Measurements from ENCODE around the gene SH3GL2. TPM values are rescaled to one million over a fixed set of nuclear protein-coding genes. Genes with fewer than 3 reads are reported as not detected.

SH3GL2 gene
- total and polyA plus RNA-seq, 4 donors = 0.06 to 0.08 TPM; not detected in 2

DNA sequence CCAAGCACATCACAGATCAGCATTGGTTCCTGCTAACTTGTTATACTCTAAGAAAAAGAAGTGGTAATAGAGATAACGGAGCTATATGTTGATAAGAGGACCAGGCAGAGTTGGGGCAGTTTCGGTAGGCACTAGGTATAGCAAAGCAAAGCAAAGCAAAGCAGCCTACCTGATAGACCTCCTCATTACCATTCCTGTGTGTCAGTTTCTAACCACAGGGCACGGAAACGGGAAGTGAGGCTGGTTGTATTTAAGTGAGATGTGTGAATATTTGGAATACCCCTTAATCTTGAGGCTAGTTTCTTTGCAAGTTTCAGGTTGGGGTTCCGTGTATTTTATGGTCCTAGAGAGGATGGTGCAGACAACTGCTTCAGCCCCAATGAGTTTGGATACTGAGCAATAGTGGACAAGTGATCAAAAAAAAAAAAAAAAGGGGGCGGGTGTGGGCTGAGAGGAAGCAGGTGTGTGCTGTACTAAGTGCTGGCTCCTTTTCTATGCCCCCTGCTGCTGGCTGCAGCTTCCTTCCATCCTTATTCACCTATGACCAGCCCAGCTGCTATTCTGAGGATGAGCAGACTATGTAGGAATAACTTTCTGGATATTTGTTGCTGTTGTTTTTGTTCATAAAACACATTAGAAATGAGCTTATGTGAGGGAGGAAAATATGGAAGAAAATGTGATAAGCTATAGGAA is 183.3 kb downstream of the SH3GL2 start:
- TF ChIP-seq GABPA (IDR thresholded peaks at IDR 0.05 in 1 of 2, conservative IDR thresholded peaks at IDR 0.05 in 1 of 2) (no peak), NR2F2 (IDR thresholded peaks at IDR 0.05) (no peak), RXRA (IDR thresholded peaks at IDR 0.05) (no peak), TAF1 (conservative IDR thresholded peaks at IDR 0.05) (no peak), ATF3 (IDR thresholded peaks at IDR 0.05) (no peak), FOXA2 (IDR thresholded peaks at IDR 0.05) (no peak), FOXA1 (IDR thresholded peaks at IDR 0.05) (no peak), RAD21 (IDR thresholded peaks at IDR 0.05) (no peak), HNF4A (conservative IDR thresholded peaks at IDR 0.05) (no peak), SP1 (IDR thresholded peaks at IDR 0.05) (no peak), YY1 (IDR thresholded peaks at IDR 0.05) (no peak), MAX (IDR thresholded peaks at IDR 0.05) (no peak), JUND (IDR thresholded peaks at IDR 0.05) (no peak), EGR1 (IDR thresholded peaks at IDR 0.05; ENCODE audit: low read depth in 2 of 2) (no peak), HNF4G (IDR thresholded peaks at IDR 0.05) (no peak)
- TF ChIP-seq, protein P1, sequence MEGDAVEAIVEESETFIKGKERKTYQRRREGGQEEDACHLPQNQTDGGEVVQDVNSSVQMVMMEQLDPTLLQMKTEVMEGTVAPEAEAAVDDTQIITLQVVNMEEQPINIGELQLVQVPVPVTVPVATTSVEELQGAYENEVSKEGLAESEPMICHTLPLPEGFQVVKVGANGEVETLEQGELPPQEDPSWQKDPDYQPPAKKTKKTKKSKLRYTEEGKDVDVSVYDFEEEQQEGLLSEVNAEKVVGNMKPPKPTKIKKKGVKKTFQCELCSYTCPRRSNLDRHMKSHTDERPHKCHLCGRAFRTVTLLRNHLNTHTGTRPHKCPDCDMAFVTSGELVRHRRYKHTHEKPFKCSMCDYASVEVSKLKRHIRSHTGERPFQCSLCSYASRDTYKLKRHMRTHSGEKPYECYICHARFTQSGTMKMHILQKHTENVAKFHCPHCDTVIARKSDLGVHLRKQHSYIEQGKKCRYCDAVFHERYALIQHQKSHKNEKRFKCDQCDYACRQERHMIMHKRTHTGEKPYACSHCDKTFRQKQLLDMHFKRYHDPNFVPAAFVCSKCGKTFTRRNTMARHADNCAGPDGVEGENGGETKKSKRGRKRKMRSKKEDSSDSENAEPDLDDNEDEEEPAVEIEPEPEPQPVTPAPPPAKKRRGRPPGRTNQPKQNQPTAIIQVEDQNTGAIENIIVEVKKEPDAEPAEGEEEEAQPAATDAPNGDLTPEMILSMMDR (IDR thresholded peaks at IDR 0.05; ENCODE audit: low read depth, low read length, missing input control) = no peak
- TF ChIP-seq, protein P2, sequence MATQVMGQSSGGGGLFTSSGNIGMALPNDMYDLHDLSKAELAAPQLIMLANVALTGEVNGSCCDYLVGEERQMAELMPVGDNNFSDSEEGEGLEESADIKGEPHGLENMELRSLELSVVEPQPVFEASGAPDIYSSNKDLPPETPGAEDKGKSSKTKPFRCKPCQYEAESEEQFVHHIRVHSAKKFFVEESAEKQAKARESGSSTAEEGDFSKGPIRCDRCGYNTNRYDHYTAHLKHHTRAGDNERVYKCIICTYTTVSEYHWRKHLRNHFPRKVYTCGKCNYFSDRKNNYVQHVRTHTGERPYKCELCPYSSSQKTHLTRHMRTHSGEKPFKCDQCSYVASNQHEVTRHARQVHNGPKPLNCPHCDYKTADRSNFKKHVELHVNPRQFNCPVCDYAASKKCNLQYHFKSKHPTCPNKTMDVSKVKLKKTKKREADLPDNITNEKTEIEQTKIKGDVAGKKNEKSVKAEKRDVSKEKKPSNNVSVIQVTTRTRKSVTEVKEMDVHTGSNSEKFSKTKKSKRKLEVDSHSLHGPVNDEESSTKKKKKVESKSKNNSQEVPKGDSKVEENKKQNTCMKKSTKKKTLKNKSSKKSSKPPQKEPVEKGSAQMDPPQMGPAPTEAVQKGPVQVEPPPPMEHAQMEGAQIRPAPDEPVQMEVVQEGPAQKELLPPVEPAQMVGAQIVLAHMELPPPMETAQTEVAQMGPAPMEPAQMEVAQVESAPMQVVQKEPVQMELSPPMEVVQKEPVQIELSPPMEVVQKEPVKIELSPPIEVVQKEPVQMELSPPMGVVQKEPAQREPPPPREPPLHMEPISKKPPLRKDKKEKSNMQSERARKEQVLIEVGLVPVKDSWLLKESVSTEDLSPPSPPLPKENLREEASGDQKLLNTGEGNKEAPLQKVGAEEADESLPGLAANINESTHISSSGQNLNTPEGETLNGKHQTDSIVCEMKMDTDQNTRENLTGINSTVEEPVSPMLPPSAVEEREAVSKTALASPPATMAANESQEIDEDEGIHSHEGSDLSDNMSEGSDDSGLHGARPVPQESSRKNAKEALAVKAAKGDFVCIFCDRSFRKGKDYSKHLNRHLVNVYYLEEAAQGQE (IDR thresholded peaks at IDR 0.05) = no peak
- TF ChIP-seq, protein P3, sequence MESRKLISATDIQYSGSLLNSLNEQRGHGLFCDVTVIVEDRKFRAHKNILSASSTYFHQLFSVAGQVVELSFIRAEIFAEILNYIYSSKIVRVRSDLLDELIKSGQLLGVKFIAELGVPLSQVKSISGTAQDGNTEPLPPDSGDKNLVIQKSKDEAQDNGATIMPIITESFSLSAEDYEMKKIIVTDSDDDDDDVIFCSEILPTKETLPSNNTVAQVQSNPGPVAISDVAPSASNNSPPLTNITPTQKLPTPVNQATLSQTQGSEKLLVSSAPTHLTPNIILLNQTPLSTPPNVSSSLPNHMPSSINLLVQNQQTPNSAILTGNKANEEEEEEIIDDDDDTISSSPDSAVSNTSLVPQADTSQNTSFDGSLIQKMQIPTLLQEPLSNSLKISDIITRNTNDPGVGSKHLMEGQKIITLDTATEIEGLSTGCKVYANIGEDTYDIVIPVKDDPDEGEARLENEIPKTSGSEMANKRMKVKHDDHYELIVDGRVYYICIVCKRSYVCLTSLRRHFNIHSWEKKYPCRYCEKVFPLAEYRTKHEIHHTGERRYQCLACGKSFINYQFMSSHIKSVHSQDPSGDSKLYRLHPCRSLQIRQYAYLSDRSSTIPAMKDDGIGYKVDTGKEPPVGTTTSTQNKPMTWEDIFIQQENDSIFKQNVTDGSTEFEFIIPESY (IDR thresholded peaks at IDR 0.05) = no peak
- H3K27me3 ChIP-seq (ENCODE audit: control insufficient read depth in 4 of 4, insufficient read depth in 4 of 4, low read length in 3 of 4) = no peaks in the 10 kb centered on the region
- WGBS = 59% methylated on average over 6 of the region's 6 CpGs
- no peak overlapping the region for H3K4me3 ChIP-seq (ENCODE audit: low read depth in 1 of 3, low read length in 3 of 3)
- H3K9me3 ChIP-seq (ENCODE audit: control insufficient read depth in 4 of 4, low read length in 3 of 4) = peaks cover 0 to 3% (median 0%) of the 10 kb centered on the region in 4 donors
- no peaks in the 10 kb centered on the region for H3K4me1 ChIP-seq (ENCODE audit: control insufficient read depth in 4 of 4, insufficient read depth in 4 of 4, low read length in 3 of 4)
- no peak for DNase-seq (ENCODE audit: low spot score)
- H3K36me3 ChIP-seq (ENCODE audit: control insufficient read depth in 4 of 4, insufficient read depth in 3 of 4, low read depth in 1 of 4, low read length in 3 of 4) = no peaks in the 10 kb centered on the region
- H3K9ac ChIP-seq (ENCODE audit: low read depth in 1 of 2, low read length in 2 of 2) = no peak overlapping the region
- H3K27ac ChIP-seq (ENCODE audit: low read depth in 1 of 2, low read length in 2 of 2) = no peak overlapping the region

Measured in liver (tissue), 9 donors.